OCI-LY7 (cell line): ENCODE results near the gene RAB1B.

Experiments
- EZH2phosphoT487 ChIP-seq: fragments of 200-600 bp; sonication (generic); IDR thresholded peaks from 2 replicates; pipeline ENCODE4 v1.6.1; 2018; ENCODE audit warnings: low read depth, borderline replicate concordance, mild to moderate bottlenecking, mixed run types, antibody characterized with exemption, low read length, moderate library complexity, mixed read lengths
- TF ChIP-seq, protein P1 (sequence below): fragments of 200-600 bp; sonication (generic); conservative IDR thresholded peaks from 2 replicates; pipeline ENCODE4 v1.5.1; 2014; ENCODE audit warnings: mild to moderate bottlenecking, antibody characterized with exemption, low read length, moderate library complexity, mixed read lengths

DNA sequence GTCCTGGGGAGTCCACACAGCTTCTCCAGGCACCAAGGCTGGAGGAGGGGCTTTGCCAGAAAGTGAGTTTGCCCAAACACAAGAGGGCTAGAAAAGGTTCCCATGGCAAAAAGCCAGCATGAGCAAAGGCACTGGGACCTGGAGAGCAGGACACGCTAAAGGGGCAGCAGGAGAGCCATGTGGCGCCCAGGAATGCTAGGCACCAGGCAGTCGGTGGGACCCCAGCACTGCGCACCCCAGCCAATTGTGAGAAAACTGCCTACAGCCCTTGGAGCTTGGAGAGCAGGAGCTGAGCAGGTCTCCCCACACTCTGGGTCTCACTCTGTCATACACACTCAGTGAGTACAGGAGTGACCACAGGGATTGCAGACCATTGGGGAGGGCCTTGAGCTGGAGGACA is 5.2 kb upstream of the RAB1B start:
- TF ChIP-seq, protein P1, sequence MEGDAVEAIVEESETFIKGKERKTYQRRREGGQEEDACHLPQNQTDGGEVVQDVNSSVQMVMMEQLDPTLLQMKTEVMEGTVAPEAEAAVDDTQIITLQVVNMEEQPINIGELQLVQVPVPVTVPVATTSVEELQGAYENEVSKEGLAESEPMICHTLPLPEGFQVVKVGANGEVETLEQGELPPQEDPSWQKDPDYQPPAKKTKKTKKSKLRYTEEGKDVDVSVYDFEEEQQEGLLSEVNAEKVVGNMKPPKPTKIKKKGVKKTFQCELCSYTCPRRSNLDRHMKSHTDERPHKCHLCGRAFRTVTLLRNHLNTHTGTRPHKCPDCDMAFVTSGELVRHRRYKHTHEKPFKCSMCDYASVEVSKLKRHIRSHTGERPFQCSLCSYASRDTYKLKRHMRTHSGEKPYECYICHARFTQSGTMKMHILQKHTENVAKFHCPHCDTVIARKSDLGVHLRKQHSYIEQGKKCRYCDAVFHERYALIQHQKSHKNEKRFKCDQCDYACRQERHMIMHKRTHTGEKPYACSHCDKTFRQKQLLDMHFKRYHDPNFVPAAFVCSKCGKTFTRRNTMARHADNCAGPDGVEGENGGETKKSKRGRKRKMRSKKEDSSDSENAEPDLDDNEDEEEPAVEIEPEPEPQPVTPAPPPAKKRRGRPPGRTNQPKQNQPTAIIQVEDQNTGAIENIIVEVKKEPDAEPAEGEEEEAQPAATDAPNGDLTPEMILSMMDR: no peak
- TF ChIP-seq EZH2phosphoT487: no peak
